ENCODE data around the gene DGUOK. TPM values are rescaled to one million over a fixed set of nuclear protein-coding genes. Genes with fewer than 3 reads are reported as not detected.

DGUOK gene
- total and polyA plus RNA-seq, 2 experiments from 2014 or later, result 68.0 to 116 TPM

DNA sequence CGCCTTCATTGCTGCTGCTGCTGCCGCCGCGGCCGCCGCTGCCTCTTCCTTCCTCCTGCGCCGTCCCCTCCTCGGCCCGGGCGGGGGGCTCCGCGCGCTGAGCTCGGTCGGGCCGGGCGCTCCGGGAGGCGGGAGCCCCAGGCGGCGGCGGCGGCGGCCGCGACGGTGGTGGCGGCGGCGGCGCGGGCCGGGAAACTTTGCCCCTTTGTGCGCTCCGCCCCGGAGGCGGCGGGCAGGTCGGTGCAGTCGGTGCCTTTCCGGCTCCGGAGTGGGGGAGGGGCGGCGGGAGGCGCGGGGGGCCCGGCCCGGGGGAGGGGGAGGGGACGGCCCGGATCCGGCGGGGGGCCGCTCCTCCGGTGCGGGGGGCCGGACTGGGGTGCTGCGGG, 58.2 kb downstream of the DGUOK start:
- H3K36me3 ChIP-seq (replicated peaks; ENCODE audit: insufficient read depth, low read depth), result no peaks in the 10 kb centered on the region
- DNase-seq (ENCODE audit: low spot score), result peak; percentile 78
- no peaks in the 10 kb centered on the region for H3K9me2 ChIP-seq (replicated peaks; ENCODE audit: insufficient read depth)
- no peak overlapping the region for H2AFZ ChIP-seq
- H3K79me2 ChIP-seq, result peaks cover 49% of the 10 kb centered on the region
- H3K9me3 ChIP-seq (ENCODE audit: low read depth), result no peaks in the 10 kb centered on the region
- peak overlapping the region; percentile 66 for H3K4me3 ChIP-seq
- peaks cover 31% of the 10 kb centered on the region for H4K20me1 ChIP-seq (ENCODE audit: insufficient read depth, poor library complexity, severe bottlenecking)
- peak overlapping the region; percentile 97 for H3K4me2 ChIP-seq
- peaks cover 64% of the 10 kb centered on the region for H3K4me1 ChIP-seq (ENCODE audit: insufficient read depth)
- H3K27me3 ChIP-seq, result no peaks in the 10 kb centered on the region
- TF ChIP-seq EZH2phosphoT487 (IDR thresholded peaks at IDR 0.05; ENCODE audit: low read depth, severe bottlenecking, unreplicated experiment), result no peak
- TF ChIP-seq, protein P1, sequence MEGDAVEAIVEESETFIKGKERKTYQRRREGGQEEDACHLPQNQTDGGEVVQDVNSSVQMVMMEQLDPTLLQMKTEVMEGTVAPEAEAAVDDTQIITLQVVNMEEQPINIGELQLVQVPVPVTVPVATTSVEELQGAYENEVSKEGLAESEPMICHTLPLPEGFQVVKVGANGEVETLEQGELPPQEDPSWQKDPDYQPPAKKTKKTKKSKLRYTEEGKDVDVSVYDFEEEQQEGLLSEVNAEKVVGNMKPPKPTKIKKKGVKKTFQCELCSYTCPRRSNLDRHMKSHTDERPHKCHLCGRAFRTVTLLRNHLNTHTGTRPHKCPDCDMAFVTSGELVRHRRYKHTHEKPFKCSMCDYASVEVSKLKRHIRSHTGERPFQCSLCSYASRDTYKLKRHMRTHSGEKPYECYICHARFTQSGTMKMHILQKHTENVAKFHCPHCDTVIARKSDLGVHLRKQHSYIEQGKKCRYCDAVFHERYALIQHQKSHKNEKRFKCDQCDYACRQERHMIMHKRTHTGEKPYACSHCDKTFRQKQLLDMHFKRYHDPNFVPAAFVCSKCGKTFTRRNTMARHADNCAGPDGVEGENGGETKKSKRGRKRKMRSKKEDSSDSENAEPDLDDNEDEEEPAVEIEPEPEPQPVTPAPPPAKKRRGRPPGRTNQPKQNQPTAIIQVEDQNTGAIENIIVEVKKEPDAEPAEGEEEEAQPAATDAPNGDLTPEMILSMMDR (IDR thresholded peaks at IDR 0.05; ENCODE audit: poor library complexity), result no peak
- no peak for TF ChIP-seq EZH2 (IDR thresholded peaks at IDR 0.05; ENCODE audit: borderline replicate concordance)
- H3K27ac ChIP-seq, result peak overlapping the region; percentile 99
- WGBS (ENCODE audit: low lambda C conversion rate, missing lambda C conversion rate), result 2% methylated on average over 28 of the region's 58 CpGs

DNA sequence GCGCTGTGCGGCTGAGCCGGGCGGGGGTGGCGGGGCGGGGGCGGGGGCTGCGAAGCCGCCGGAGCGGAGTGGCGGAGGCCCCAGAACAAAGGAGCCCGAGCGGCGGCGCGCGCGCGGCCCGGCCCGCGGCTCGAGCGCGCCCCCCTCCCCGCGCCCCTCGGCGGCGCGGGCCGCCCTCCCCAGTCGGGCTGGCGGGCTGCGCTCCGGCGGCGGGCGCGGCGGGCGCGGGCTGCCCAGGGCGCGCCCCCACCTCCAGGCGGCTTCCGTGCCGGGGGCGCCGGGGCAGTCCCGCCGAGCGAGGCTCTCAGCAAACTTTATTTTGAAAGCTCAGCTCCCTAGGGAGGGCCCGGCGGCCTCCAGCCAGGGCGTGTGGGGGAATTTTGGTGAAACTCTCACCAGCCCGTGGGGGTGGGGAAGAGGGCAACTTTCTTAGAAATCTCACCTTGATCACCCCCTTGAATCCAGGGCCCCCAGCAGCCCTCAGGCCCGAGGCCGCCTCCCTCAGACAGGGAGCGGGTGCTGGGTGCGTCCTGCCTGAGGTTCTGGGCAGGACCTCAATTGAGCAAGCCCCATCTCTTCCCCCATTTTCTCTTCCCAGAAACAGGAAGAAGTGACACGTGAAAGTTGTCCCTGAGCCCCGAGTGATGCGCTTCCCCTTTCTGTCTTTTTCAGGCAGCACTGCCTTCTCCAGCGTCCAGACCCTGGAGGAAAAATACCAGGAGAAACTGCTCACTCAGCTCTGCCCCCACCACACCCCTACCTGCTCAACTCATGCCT, 58.8 kb downstream of the DGUOK start:
- peak overlapping the region; percentile 26 for H2AFZ ChIP-seq
- peaks cover 59% of the 10 kb centered on the region for H3K4me1 ChIP-seq (ENCODE audit: insufficient read depth)

DNA sequence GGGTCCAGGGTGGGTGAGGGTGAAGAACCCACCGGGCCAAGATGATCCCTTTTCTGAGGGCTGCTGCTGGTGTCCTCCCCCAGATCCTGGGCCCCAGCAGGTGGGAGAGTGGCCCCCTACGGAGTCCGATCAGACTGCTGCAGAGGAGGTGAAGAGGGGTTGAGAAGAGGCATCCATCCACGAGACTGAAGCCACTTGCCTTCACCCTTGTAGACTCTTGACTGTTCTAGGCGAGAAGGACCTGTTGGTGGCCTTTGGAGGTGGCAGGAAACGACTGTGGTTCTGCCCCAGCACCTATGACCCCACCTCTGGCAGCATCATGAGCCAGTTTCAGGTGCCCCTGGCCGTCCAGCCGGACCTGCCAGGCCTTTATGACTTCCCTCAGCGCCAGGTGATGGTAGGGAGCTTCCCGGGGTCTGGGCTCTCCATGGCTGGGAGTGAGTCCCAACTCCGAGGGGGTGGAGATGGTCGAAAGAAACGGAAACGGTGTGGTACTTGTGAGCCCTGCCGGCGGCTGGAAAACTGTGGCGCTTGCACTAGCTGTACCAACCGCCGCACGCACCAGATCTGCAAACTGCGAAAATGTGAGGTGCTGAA, 59.5 kb downstream of the DGUOK start:
- no peaks in the 10 kb centered on the region for H3K9me3 ChIP-seq (ENCODE audit: low read depth)
- peak overlapping the region; percentile 87 for H3K27ac ChIP-seq
- H2AFZ ChIP-seq, result no peak overlapping the region

More for the DNA sequence above, 58.8 kb downstream of the DGUOK start:
- Histone ChIP-seq H3K4me3 (peak overlapping the region; percentile 71), H3K36me3 (replicated peaks; ENCODE audit: insufficient read depth, low read depth) (no peaks in the 10 kb centered on the region), H3K9me2 (replicated peaks; ENCODE audit: insufficient read depth) (no peaks in the 10 kb centered on the region), H3K4me2 (peak overlapping the region; percentile 98), H3K9me3 (ENCODE audit: low read depth) (no peaks in the 10 kb centered on the region), H3K79me2 (peaks cover 54% of the 10 kb centered on the region), H3K27ac (peak overlapping the region; percentile 99), H3K27me3 (no peaks in the 10 kb centered on the region), H4K20me1 (ENCODE audit: insufficient read depth, poor library complexity, severe bottlenecking) (peaks cover 37% of the 10 kb centered on the region)
- DNase-seq (ENCODE audit: low spot score), result peak; percentile 76
- WGBS (ENCODE audit: low lambda C conversion rate, missing lambda C conversion rate), result 12% methylated on average over 8 of the region's 66 CpGs
- TF ChIP-seq EZH2 (IDR thresholded peaks at IDR 0.05; ENCODE audit: borderline replicate concordance), result no peak
- TF ChIP-seq EZH2phosphoT487 (IDR thresholded peaks at IDR 0.05; ENCODE audit: low read depth, severe bottlenecking, unreplicated experiment), result no peak
- TF ChIP-seq, protein P1 (IDR thresholded peaks at IDR 0.05; ENCODE audit: poor library complexity), result no peak

More for the DNA sequence above, 59.5 kb downstream of the DGUOK start:
- no peak for TF ChIP-seq EZH2 (IDR thresholded peaks at IDR 0.05; ENCODE audit: borderline replicate concordance)
- TF ChIP-seq, protein P1 (IDR thresholded peaks at IDR 0.05; ENCODE audit: poor library complexity), result no peak
- TF ChIP-seq EZH2phosphoT487 (IDR thresholded peaks at IDR 0.05; ENCODE audit: low read depth, severe bottlenecking, unreplicated experiment), result no peak
- peaks cover 61% of the 10 kb centered on the region for H3K79me2 ChIP-seq
- peak overlapping the region; percentile 98 for H3K4me2 ChIP-seq
- no peaks in the 10 kb centered on the region for H3K27me3 ChIP-seq
- peaks cover 37% of the 10 kb centered on the region for H4K20me1 ChIP-seq (ENCODE audit: insufficient read depth, poor library complexity, severe bottlenecking)
- no peak for DNase-seq (ENCODE audit: low spot score)
- peak overlapping the region; percentile 71 for H3K4me3 ChIP-seq
- no peaks in the 10 kb centered on the region for H3K9me2 ChIP-seq (replicated peaks; ENCODE audit: insufficient read depth)
- H3K4me1 ChIP-seq (ENCODE audit: insufficient read depth), result peaks cover 55% of the 10 kb centered on the region
- no peaks in the 10 kb centered on the region for H3K36me3 ChIP-seq (replicated peaks; ENCODE audit: insufficient read depth, low read depth)
- 88% methylated on average over 19 of the region's 21 CpGs for WGBS (ENCODE audit: low lambda C conversion rate, missing lambda C conversion rate)

Data from hepatocyte (in vitro differentiated cells).